ENCODE measurements around the gene PES1.
"Not testable (repeated sequence)": the region's sequence is repeated elsewhere in the genome, so short reads cannot be mapped to it uniquely, and the experiment has no call there.

The PES1 gene

GRCh38 chr22:30591588-30592359 is at the start of gene PES1:
PES1 (minus strand) TSS chr22:30591910; CDS start chr22:30591833, 77 bp downstream.
- peak; percentile 96 for DNase-seq (ENCODE audit: low spot score)

- DNase-seq (ENCODE audit: low spot score), result no peak
These were observed 49.2 kb upstream of the PES1 start for GRCh38 chr22:30640839-30641430.

- DNase-seq (ENCODE audit: low spot score), result no peak
These were observed 48.7 kb upstream of the PES1 start for GRCh38 chr22:30640361-30640760.

GRCh38 chr22:30637701-30638114 is 46.0 kb upstream of the PES1 start:
- no peak for DNase-seq (ENCODE audit: low spot score)

GRCh38 chr22:30636226-30637077 is 44.7 kb upstream of the PES1 start:
- DNase-seq (ENCODE audit: low spot score), result peak; percentile 39

GRCh38 chr22:30635273-30636225 is 43.8 kb upstream of the PES1 start, which contains the start of gene SLC35E4:
SLC35E4 (plus strand) TSS chr22:30635781; CDS start chr22:30636451, 670 bp downstream.
- DNase-seq (ENCODE audit: low spot score), result peak; percentile 95

- DNase-seq (ENCODE audit: low spot score), result peak; percentile 90
These were observed 42.9 kb upstream of the PES1 start for GRCh38 chr22:30634471-30635233.

GRCh38 chr22:30631469-30631868 is 39.8 kb upstream of the PES1 start:
- DNase-seq (ENCODE audit: low spot score), result not testable (repeated sequence)

- peak; percentile 55 for DNase-seq (ENCODE audit: low spot score)
These were observed 36.8 kb upstream of the PES1 start for GRCh38 chr22:30628491-30628890.

- DNase-seq (ENCODE audit: low spot score), result no peak
These were observed 35.8 kb upstream of the PES1 start for GRCh38 chr22:30627471-30627870.

GRCh38 chr22:30626413-30626812 is 34.7 kb upstream of the PES1 start:
- no peak for DNase-seq (ENCODE audit: low spot score)

- not testable (repeated sequence) for DNase-seq (ENCODE audit: low spot score)
These were observed 28.2 kb upstream of the PES1 start for GRCh38 chr22:30619909-30620308.

GRCh38 chr22:30617819-30618218 is 26.1 kb upstream of the PES1 start:
- no peak for DNase-seq (ENCODE audit: low spot score)

GRCh38 chr22:30615543-30615954 is 23.8 kb upstream of the PES1 start:
- DNase-seq (ENCODE audit: low spot score), result no peak

GRCh38 chr22:30614879-30615278 is 23.2 kb upstream of the PES1 start:
- no peak for DNase-seq (ENCODE audit: low spot score)

- no peak for DNase-seq (ENCODE audit: low spot score)
These were observed 22.6 kb upstream of the PES1 start for GRCh38 chr22:30614268-30614667.

GRCh38 chr22:30612789-30613188 is 21.1 kb upstream of the PES1 start:
- no peak for DNase-seq (ENCODE audit: low spot score)

- no peak for DNase-seq (ENCODE audit: low spot score)
These were observed 19.5 kb upstream of the PES1 start for GRCh38 chr22:30611197-30611596.

GRCh38 chr22:30610299-30610698 is 18.6 kb upstream of the PES1 start:
- DNase-seq (ENCODE audit: low spot score), result no peak
